HG03469 (cell line): ENCODE results near the gene PYGM.
"Not testable (repeated sequence)": the region's sequence is repeated elsewhere in the genome, so short reads cannot be mapped to it uniquely, and the experiment has no call there.

Experiments
- ATAC-seq: cut with Tn5 transposase; IDR thresholded peaks from one replicate; pipeline ENCODE4 v1.9.1; 2021; ENCODE audit warnings: mild to moderate bottlenecking, moderate library complexity, moderate number of reproducible peaks; ENCODE audit not compliant: unreplicated experiment

PYGM gene

GRCh38 chr11:64718780-64719124, 41.0 kb downstream of the PYGM start:
- no peak for ATAC-seq

DNA sequence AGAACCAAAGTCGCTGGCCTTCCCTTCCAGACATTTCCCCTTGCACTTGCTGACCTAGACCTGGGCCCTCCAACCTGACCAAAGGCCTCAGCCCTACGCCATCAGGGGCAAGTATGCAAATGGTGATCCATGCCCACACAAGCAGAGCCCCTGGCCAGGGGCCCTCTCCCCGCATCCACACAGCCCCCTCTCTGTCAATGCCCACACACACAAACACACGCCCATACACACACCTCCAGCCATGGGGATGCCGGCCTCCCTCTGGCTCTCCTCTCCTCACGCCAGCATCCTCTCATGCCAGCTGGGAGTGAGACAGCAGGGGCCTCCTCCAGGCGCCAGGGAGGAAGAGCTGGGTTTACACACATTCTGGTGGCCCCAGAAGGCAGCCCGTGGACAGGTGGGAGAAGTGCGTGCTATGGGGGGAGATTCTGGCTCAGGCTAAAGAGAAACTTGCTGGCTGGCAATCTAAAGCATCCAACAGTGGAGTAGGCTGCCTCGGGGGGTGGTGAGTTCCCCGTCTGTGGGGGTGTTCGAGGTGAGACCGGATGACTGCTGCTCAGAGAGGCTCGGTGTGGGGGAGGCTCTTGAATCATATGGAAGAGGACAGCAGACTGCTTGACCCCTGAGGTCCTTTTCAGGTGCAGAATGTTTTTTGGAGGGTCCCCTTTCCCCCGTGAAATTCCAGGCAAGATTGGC, 41.5 kb downstream of the PYGM start:
- no peak for ATAC-seq

DNA sequence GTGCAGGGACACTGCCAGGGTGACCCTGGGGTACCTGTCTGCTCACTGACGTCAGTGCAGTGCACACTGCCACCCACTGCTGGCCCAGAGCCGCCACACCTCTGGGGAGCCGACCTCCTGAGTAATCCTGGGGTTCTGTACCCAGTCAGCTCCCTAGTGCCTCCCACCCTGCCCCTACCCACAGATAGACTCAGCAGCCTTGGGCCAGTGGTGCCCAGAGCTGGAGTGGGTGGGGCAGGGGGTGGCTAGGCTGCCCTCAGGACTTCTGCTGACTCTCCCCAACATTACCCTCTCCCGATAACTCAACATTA, 42.6 kb downstream of the PYGM start:
- no peak for ATAC-seq

DNA sequence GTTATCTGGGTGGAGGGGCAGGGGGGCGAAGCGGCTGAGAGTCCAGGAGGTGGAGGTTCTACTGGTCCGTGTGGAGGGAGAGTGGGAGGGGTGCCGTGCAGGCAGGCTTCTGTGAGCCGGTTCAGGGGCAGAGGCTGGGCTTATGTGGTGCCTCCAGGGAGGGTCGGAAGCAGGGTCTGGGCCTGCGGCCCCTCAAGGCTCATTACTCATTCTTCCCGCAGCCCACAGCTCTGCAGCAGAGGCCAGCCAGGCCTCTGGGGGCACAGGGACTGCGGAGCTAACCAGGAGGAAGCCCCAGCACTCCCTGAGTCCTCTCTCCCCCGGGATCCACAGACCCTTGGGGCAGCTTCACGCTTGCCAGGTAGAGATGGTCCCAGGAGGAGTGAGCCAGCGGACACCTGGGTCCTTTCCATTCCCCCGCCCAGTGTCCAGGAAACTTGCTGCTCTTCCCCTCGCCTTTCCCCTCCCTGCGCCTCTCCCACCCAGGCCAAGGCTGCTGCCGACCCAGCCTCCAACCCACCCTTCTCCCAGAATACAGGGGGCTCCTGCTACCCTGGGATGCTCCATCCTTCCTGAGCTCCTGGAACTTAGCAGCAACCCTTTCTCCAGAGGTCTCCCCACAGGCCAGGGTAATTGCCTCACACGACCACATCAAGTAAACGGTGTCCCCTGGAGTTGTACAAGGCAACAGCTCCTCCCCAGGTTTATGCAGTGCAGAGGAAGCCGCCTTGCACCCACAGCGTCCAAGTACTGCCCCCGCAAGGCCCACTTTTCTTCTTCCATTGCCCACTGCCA, 43.1 kb downstream of the PYGM start:
- ATAC-seq: no peak

DNA sequence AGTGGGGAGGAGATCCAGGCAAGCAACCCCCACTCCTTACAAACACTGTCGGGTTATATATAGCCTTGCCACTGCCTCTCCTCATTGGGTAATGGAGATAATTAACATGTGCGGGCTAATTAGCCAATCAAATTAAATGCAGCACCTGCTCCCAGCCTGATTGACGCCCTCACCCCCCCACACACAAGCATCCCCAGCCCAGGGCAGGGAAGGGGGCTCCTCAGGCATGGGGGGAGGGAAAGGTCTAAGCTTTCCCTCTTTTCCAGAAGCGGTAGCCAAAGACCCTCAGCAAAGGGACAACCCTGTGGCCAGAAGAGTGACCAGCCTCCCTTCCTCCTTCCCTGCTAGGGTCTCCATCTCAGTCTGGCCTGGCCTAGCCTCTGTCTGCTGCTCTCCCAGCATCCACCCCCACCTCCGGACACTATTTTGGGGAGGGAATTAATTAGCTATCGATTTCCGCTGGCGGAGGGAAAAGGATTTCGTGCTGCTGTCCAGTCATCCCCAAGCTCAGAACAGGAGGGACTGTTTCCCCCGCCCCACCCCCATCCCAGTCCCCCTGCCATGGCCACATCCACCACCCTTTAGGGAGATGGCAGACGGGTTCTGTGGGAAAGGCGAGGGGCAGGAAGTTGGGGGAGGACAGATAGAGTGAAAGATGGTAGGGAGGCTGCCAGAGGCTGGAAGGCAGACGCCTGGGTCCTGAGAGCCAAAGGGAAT, 43.9 kb downstream of the PYGM start:
- ATAC-seq: no peak

DNA sequence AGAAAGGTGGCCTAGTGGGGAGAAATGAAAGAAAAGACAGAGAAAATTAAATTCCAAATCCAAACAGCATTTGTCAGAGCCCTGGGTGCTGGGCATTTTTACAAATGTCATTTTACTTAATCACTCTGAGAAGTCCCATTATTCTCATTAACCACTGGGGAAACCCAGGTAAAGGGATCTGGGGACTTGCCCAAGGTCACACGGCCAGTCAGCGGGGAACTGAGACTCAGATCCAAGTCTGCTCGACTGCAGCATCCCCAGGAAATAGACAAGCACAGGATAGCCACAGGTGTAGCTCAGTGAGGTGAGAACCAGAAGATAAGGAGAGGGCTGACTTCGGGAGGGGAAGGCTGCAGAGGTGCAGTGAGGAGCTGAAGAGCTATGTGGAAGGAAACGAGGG, 44.7 kb downstream of the PYGM start:
- no peak for ATAC-seq

DNA sequence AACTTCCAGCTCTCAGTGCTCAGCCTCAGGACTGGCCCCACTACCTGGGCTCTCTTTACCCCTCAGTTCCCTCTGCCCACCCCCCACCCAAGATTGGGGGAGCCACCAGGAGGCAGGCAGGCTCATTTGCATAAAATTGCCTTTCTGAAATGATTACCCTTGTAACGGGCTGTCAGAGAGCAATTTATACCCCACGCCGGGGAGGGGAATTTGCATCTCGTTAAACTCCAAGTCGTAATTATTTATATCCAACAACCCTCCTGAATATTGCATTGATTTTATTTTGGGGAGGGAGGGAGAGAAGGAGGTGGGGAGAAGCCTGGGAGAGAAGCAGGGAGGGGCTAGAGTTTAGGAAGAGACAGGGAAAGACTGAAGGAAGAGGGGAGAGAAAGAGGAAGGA, 45.1 kb downstream of the PYGM start:
- no peak for ATAC-seq

- ATAC-seq: no peak
Observed at GRCh38 chr11:64713781-64714363, 45.9 kb downstream of the PYGM start.

DNA sequence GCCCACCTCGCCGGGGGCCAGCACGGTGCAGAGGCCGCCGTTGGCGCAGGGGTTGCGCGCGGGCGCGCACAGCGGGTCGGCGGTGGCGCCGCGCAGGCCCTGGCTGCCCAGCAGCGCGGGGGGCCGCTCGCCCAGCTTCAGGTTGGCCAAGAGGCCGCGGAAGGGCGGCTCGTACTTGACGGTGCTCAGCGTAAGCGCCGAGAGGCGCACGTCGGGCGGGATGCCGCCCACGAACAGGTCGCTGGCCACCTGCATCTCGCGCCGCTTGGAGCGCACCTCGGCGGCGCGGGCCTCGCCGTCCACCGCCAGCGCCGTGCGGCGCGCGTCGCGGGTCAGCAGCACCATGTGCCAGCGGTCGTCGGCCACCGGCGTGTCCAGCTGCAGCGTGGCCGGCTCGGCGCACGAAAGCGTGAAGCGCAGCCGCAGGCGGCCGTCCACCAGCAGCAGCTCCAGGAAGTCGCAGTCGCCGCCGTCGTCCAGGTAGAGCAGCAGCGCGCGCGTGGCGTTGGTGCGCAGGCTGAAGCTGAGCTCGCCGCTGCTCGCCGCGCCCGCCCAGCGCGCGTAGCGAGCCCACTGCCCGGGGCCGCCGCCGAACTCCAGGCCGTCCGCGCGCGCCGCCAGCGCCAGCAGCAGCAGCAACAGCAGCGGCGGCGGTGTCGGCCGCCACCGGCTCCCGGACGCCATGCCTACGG, 46.6 kb downstream of the PYGM start:
- ATAC-seq: no peak

- no peak for ATAC-seq
Observed at GRCh38 chr11:64712430-64713015, 47.3 kb downstream of the PYGM start.

- no peak for ATAC-seq
Observed at GRCh38 chr11:64711956-64712362, 47.8 kb downstream of the PYGM start.

GRCh38 chr11:64711138-64711955, 48.4 kb downstream of the PYGM start:
- ATAC-seq: no peak

- no peak for ATAC-seq
Observed at GRCh38 chr11:64710418-64711137, 49.2 kb downstream of the PYGM start.

DNA sequence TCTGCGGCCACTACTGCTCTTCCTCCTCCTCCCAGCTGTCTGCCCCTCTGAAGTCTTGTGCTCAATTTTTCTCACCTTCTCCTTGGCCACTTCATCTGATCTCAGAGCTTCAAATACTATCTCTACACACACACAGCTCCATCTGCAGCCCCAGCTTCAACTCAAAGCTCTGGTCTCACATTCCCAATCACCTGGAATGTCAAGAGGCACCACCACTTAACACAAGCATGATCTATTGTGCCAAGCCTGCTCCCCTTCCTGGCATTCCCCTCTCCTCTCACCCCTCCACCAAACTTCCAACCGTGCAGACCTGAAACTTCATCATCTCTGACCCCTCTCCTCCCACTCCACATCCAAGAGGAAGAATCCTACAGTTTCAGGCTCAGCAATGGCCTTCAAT, 54.3 kb downstream of the PYGM start:
- no peak for ATAC-seq

DNA sequence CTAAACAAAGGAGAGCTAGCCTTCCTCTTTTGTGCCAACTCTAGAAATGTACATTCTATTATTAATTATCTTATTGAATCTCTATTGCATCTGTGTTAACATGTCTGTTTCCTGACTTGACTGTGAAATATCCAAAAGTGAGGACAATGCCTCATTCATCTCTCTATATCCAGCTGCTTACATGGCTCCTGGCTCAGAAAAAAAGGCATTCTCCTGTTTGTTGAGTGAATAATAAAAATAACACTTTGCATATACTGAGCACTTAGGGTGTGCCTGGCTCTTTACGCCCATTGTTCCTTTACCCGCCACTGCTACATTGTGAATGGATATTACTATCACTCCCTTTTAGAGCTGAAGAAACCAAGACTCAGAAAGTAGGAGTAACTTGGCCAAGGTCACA, 56.7 kb downstream of the PYGM start:
- ATAC-seq: no peak

DNA sequence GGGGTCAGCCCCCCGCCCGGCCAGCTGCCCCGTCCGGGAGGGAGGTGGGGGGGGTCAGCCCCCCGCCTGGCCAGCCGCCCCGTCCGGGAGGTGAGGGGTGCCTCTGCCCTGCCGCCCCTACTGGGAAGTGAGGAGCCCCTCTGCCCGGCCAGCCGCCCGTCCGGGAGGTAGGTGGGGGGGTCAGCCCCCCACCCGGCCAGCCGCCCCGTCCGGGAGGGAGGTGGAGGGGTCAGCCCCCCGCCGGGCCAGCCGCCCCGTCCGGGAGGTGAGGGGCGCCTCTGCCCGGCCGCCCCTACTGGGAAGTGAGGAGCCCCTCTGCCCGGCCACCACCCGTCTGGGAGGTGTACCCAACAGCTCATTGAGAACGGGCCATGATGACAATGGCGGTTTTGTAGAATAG, 57.8 kb downstream of the PYGM start:
- ATAC-seq: not testable (repeated sequence)

GRCh38 chr11:64698427-64698826, 61.3 kb downstream of the PYGM start:
- ATAC-seq: no peak

DNA sequence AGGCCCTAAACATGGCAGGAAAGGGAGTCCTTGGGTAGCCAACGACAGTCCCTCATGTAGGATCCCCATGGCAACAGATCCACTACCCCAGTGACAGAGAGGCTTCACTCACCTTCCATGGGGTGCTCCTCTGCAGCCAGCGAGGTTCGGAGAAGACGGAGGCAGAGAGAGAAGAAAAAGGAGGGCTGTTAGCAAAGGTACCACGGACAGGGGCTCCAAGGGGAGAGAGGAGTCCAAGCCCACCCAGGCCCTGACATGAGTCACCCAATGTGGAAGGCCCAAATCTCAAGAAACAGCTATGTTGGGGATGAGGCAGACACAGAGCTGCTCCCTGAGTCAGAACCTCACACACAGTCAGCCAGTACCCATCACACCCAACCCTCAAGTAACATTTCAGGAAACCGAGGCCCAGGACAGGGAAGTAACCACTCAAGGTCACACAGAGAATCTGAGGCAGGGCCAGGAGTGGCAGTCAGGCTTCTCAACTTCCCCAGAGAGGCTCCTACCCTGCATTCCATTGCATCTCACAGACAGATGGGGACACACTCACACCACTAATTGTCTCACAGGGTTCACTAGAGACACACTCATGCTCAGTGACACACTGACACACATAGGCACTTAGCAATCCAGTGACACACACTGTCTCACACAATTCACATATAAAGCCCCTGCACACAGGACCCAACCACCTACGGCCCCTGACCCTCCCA, 62.0 kb downstream of the PYGM start:
- no peak for ATAC-seq
